ENCODE measurements around the gene TRIM29.

DNA sequence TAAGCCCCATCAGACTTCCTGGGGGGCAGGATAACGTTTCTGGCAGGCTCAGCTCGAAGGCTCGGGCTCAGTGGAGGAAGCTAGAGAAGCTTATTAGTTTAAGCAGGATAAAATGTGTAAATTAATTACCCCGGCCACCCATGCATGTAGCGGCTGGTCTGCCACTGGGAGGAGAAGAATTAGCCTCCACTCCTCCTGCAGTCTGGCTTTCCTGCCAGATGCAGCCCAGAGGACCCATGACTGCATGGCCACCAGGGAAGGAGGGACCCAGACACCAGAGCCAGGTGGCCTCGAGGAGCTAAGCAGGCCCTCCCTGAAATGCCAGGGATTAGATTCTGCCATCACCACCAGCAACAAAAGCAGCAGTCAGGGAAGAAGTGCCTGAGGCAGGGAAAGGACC is 32.3 kb downstream of the TRIM29 start:
- TF ChIP-seq CTCF (IDR thresholded peaks at IDR 0.05 in 2 of 3, conservative IDR thresholded peaks at IDR 0.05 in 1 of 3; ENCODE audit: control insufficient read depth in 2 of 3, extremely low read depth in 1 of 3, insufficient read depth in 1 of 3, low read depth in 3 of 3, low read length in 3 of 3) (no peak), NR2C2 (IDR thresholded peaks at IDR 0.05; ENCODE audit: borderline replicate concordance, control insufficient read depth, insufficient read length, low read depth) (no peak), EP300 (IDR thresholded peaks at IDR 0.05; ENCODE audit: borderline replicate concordance in 1 of 2, control insufficient read depth in 1 of 2, low read depth in 2 of 2, low read length in 2 of 2) (no peak)
